Psoas muscle (tissue), 8 donors: ENCODE results near the gene SLC16A11. TPM values are rescaled to one million over a fixed set of nuclear protein-coding genes. Genes with fewer than 3 reads are reported as not detected.

Experiments
- ATAC-seq, 4 donors: fragments of 200-7000 bp; cut with Tn5 transposase; one replicate each; pipeline ENCODE4 v1.9.1; 2020; ENCODE audit warnings: moderate library complexity in 3 of 4, mild to moderate bottlenecking in 2 of 4
- DNase-seq, 2 donors: peaks; one replicate each; pipeline ENCODE4 v3.0.0-alpha.2; 2020
- H3K27ac ChIP-seq: fragments of 200-600 bp; one replicate; pipeline ENCODE4 v1.8.0; 2022
- H3K27me3 ChIP-seq, 3 donors: fragments of 200-600 bp in 1 of 3; one replicate each; pipeline versions ENCODE4 v1.6.1 to v1.8.0; 2013 to 2022; ENCODE audit warnings: low read length in 2 of 3, mild to moderate bottlenecking in 2 of 3, moderate library complexity in 1 of 3; ENCODE audit not compliant: insufficient read depth in 3 of 3
- H3K36me3 ChIP-seq, 2 donors: fragments of 200-600 bp in 1 of 2; one replicate each; pipeline versions ENCODE4 v1.6.1 to v1.8.0; 2013 to 2022; ENCODE audit warnings: low read depth in 1 of 2, mild to moderate bottlenecking in 1 of 2, moderate library complexity in 1 of 2; ENCODE audit not compliant: insufficient read depth in 1 of 2
- H3K4me1 ChIP-seq: fragments of 200-600 bp; one replicate; pipeline ENCODE4 v1.8.0; 2022
- H3K4me3 ChIP-seq: fragments of 200-600 bp; one replicate; pipeline ENCODE4 v1.8.0; 2022; ENCODE audit warnings: mild to moderate bottlenecking
- H3K9me3 ChIP-seq: fragments of 200-600 bp; one replicate; pipeline ENCODE4 v1.8.0; 2022
- WGBS, 3 donors: extraction: QIAGEN DNeasy Blood & Tissue Kit; methylation state at CpG; one replicate each; pipeline versions ENCODE4 v1.1.6 to v1.1.7; 2013; 5-methylcytosine and 5-hydroxymethylcytosine counted together
- intact Hi-C, 2 donors: fragments of 100-400 bp; cut with DNase I; formaldehyde crosslinking; loops; one replicate each; pipeline versions ENCODE4 v1.11.0 to v1.14.2; 2022
- polyA plus RNA-seq, 3 donors: library from polyadenylated mRNA; stranded (reverse); fragments of 200-250 nt; gene quantifications; one replicate each; pipeline ENCODE4 v1.2.3, GENCODE V29; 2013
- total RNA-seq, 4 donors: library from RNA; stranded (reverse); fragmentation: NEBNext Ultra II Directional in 2 of 4; extraction: Animal tissue kit (Norgen Biotek cat#: 25700) in 2 of 4; gene quantifications; one replicate each; pipeline versions ENCODE4 v1.2.1 to v1.2.4, GENCODE V29; 2021 to 2023
- TF ChIP-seq, protein P1 (sequence below): fragments of 200-600 bp; IDR thresholded peaks from one replicate; pipeline ENCODE4 v1.8.0; 2022; ENCODE audit warnings: antibody characterized with exemption
- donor health status: healthy with polysubstance abuse.
- donor health status: DM: no; HTN: no; CAD: no; lungs with moderate emphysema.
- donor health status: Bipolar disorder and iron deficiency.
- donor health status: healthy.
- donor health status: DM: yes; HTN: yes; CAD: no.
- donor health status: DM: no; HTN: no; CAD: no.
- donor health status: DM: no; HTN: no; CAD: no.
- donor health status: DM: yes; HTN: yes; CAD: no.

The SLC16A11 gene
- total and polyA plus RNA-seq, 7 donors, result 0.34 to 1.2 (median 0.42) TPM; not detected in 2

DNA sequence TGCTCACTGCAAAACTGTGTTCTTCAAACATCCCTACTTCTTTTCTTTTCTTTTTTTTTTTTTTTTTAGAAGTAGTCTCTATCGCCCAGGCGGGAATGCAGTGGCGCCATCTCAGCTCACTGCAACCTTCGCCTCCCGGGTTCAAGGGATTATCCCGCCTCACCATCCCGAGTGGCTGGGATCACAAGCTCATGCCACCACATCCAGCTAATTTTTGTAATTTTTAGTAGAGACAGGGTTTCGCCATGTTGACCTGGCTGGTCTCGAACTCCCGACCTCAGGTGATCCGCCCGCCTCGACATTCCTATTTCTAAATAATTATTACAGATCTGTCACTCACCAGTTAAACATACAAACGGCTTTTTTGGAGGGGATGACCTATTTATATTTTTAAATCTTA, 32.5 kb downstream of the SLC16A11 start:
- TF ChIP-seq, protein P1, sequence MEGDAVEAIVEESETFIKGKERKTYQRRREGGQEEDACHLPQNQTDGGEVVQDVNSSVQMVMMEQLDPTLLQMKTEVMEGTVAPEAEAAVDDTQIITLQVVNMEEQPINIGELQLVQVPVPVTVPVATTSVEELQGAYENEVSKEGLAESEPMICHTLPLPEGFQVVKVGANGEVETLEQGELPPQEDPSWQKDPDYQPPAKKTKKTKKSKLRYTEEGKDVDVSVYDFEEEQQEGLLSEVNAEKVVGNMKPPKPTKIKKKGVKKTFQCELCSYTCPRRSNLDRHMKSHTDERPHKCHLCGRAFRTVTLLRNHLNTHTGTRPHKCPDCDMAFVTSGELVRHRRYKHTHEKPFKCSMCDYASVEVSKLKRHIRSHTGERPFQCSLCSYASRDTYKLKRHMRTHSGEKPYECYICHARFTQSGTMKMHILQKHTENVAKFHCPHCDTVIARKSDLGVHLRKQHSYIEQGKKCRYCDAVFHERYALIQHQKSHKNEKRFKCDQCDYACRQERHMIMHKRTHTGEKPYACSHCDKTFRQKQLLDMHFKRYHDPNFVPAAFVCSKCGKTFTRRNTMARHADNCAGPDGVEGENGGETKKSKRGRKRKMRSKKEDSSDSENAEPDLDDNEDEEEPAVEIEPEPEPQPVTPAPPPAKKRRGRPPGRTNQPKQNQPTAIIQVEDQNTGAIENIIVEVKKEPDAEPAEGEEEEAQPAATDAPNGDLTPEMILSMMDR, result no peak
- 41 to 55% (median 41%) methylated on average over 14 of the region's 14 CpGs for WGBS, 3 donors
- H3K9me3 ChIP-seq, result no peaks in the 10 kb centered on the region
- no peak for ATAC-seq
- H3K36me3 ChIP-seq, result peaks cover 2 to 18% of the 10 kb centered on the region in 2 donors
- H3K4me1 ChIP-seq, result peaks cover 33% of the 10 kb centered on the region
- intact Hi-C loops, result loop anchor here in 1 of 2 donors (5.0 kb wide), 1 partner anchor 359 kb away; the partner anchor contains the start of genes C17orf100 and MED31
- DNase-seq, result peak in 1 of 2 donors; percentile 36
- H3K27ac ChIP-seq, result no peak overlapping the region
- peak overlapping the region; percentile 82 for H3K4me3 ChIP-seq
- no peaks in the 10 kb centered on the region for H3K27me3 ChIP-seq

DNA sequence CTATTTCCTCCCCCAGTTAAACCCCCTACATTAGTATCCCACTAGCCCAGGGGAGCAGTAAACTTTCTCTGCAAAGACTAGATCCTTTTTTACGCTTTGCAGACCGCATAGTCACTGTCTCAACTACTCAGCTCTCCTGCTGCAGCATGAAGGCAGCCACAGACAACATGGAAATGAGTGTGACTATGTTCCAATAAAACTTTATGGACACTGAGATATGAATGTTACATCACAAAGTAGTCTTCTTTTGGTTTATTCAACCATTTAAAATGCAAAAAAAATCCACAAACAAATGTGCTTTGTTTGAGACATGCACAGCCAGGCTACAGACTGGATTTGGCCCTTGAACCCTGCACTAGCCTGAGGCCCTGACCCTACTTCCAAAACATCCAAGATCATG, 33.4 kb downstream of the SLC16A11 start:
- TF ChIP-seq, protein P1, result no peak
- DNase-seq (no peak), ATAC-seq (no peak)
- H3K4me3 ChIP-seq, result peak overlapping the region; percentile 82
- peaks cover 28% of the 10 kb centered on the region for H3K4me1 ChIP-seq
- 84 to 87% (median 86%) methylated on average over 2 of the region's 2 CpGs for WGBS, 3 donors
- no peaks in the 10 kb centered on the region for H3K27me3 ChIP-seq
- intact Hi-C loops, result loop anchor here in 1 of 2 donors (5.0 kb wide), 1 partner anchor 358 kb away; the partner anchor contains the start of genes C17orf100 and MED31
- H3K36me3 ChIP-seq, result peaks cover 2 to 16% of the 10 kb centered on the region in 2 donors
- H3K27ac ChIP-seq, result no peak overlapping the region
- H3K9me3 ChIP-seq, result no peaks in the 10 kb centered on the region

DNA sequence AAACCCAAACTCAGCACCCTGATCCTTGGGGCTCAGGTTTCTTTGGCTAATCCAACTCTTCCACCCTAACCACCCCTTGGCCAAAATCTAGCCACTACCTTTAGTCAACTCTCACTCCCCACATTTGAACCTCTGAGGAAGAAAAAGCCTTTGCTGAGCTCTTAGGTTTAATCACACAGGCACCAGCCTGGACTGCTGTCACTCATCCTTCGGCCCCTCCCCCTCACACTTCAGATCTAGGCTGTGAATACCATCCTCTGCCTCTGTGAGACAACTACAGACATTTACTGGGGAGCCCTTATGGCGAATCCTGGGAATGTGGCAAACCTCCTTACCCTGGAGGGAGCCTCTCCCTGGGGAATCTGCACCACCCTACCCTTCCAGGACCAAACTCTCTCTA, 36.7 kb downstream of the SLC16A11 start:
- no peaks in the 10 kb centered on the region for H3K27me3 ChIP-seq
- intact Hi-C loops, result loop anchor here (10.0 kb wide), 2 partner anchors 162 to 342 kb away; no protein-coding TSS in a partner anchor
- no peak overlapping the region for H3K4me3 ChIP-seq
- DNase-seq (no peak), ATAC-seq (no peak)
- H3K9me3 ChIP-seq, result no peaks in the 10 kb centered on the region
- peaks cover 4 to 31% of the 10 kb centered on the region in 2 donors for H3K36me3 ChIP-seq
- peaks cover 17% of the 10 kb centered on the region for H3K4me1 ChIP-seq
- no peak overlapping the region for H3K27ac ChIP-seq
- 85 to 95% (median 90%) methylated on average over 2 of the region's 2 CpGs for WGBS, 3 donors
- TF ChIP-seq, protein P1, result no peak

- Histone ChIP-seq H3K4me1 (peaks cover 9% of the 10 kb centered on the region), H3K9me3 (no peaks in the 10 kb centered on the region), H3K4me3 (no peak overlapping the region), H3K36me3 (peaks cover 7 to 45% of the 10 kb centered on the region in 2 donors), H3K27me3 (no peaks in the 10 kb centered on the region), H3K27ac (no peak overlapping the region)
- intact Hi-C loops, result loop anchor here (1.0 to 10.0 kb wide), 3 partner anchors 92 to 341 kb away; no protein-coding TSS in a partner anchor
- DNase-seq (no peak), ATAC-seq (no peak)
- WGBS, 3 donors, result 82 to 90% (median 87%) methylated on average over 6 of the region's 7 CpGs
- TF ChIP-seq, protein P1, result no peak
These were observed 38.2 kb downstream of the SLC16A11 start for GRCh38 chr17:7005716-7006115.
